HepG2 (cell line): ENCODE results near the gene KLF15. TPM values are rescaled to one million over a fixed set of nuclear protein-coding genes. Genes with fewer than 3 reads are reported as not detected.
A peak's percentile ranks its signal among the peaks of the same experiment; 100 is the strongest.

Experiments used
- BRD4 ChIP-seq: sonication (generic); formaldehyde crosslinking; IDR thresholded peaks from 2 replicates; pipeline ENCODE4 v1.4.0; 2020; ENCODE audit warnings: missing genetic modification reagents
- DMAP1 ChIP-seq: IDR thresholded peaks from 2 replicates; pipeline ENCODE4 v1.6.1; 2016
- FUBP1 ChIP-seq: sonication (generic); formaldehyde crosslinking; IDR thresholded peaks from 2 replicates; pipeline ENCODE4 v1.5.1; 2020; ENCODE audit warnings: missing genetic modification reagents, mild to moderate bottlenecking, borderline replicate concordance
- HDAC2 ChIP-seq: sonication (generic); formaldehyde crosslinking; IDR thresholded peaks from 2 replicates; pipeline ENCODE4 v1.4.0; 2020; ENCODE audit warnings: missing genetic modification reagents
- HIC2 ChIP-seq: sonication (generic); formaldehyde crosslinking; IDR thresholded peaks from 2 replicates; pipeline ENCODE4 v1.9.0; 2022; ENCODE audit warnings: low read depth, missing genetic modification reagents
- MIER3 ChIP-seq: IDR thresholded peaks from 2 replicates; pipeline ENCODE4 v1.6.1; 2016; ENCODE audit warnings: missing compliant biosample characterization, borderline replicate concordance
- MLX ChIP-seq: IDR thresholded peaks from 2 replicates; pipeline ENCODE4 v1.6.1; 2016
- NR2C2 ChIP-seq: sonication (generic); formaldehyde crosslinking; IDR thresholded peaks from 2 replicates; pipeline ENCODE4 v1.4.0; 2020; ENCODE audit warnings: missing genetic modification reagents, mild to moderate bottlenecking, moderate library complexity, borderline replicate concordance
- NR2F6 ChIP-seq, 2 experiments: IDR thresholded peaks; 2 replicates each; pipeline ENCODE4 v1.6.1; 2016; ENCODE audit warnings: antibody characterized with exemption in 1 of 2, mild to moderate bottlenecking in 1 of 2
- RERE ChIP-seq: IDR thresholded peaks from 2 replicates; pipeline ENCODE4 v1.6.1; 2016; ENCODE audit warnings: low read depth, missing genetic modification reagents, missing compliant biosample characterization
- TGIF2 ChIP-seq: IDR thresholded peaks from 2 replicates; pipeline ENCODE4 v1.6.1; 2016; ENCODE audit warnings: control low read depth, missing compliant biosample characterization
- ZC3H4 ChIP-seq: sonication (generic); formaldehyde crosslinking; IDR thresholded peaks from 2 replicates; pipeline ENCODE4 v1.4.0; 2020; ENCODE audit warnings: missing genetic modification reagents, borderline replicate concordance
- ZNF234 ChIP-seq: sonication (generic); formaldehyde crosslinking; conservative IDR thresholded peaks from 2 replicates; pipeline ENCODE4 v1.5.1; 2020; ENCODE audit warnings: mild to moderate bottlenecking, missing genetic modification reagents
- ZNF44 ChIP-seq: sonication (generic); formaldehyde crosslinking; IDR thresholded peaks from 2 replicates; pipeline ENCODE4 v1.5.1; 2020; ENCODE audit warnings: mild to moderate bottlenecking, missing genetic modification reagents
- ZNF562 ChIP-seq: sonication (generic); formaldehyde crosslinking; IDR thresholded peaks from 2 replicates; pipeline ENCODE4 v1.8.0; 2022; ENCODE audit warnings: missing genetic modification reagents, borderline replicate concordance
- ZNF772 ChIP-seq: sonication (generic); formaldehyde crosslinking; IDR thresholded peaks from 2 replicates; pipeline ENCODE4 v1.5.0; 2020; ENCODE audit warnings: mild to moderate bottlenecking, missing genetic modification reagents
- polyA plus RNA-seq, 8 experiments: library from polyadenylated mRNA; depleted of rRNA in 3 of 8; stranded (reverse) in 7 of 8; unstranded in 1 of 8; fragments of >200 nt; fragmentation: Illumina TruSeq in 4 of 8; extraction: Trizol in 4 of 8; gene quantifications; 2 replicates each; pipeline versions ENCODE4 v1.2.1 to v1.2.3, GENCODE V29; 2011 to 2016; ENCODE audit warnings: low read depth in 4 of 8, missing spikeins in 1 of 8, mixed read lengths in 1 of 8; ENCODE audit not compliant: insufficient read depth in 1 of 8
- total RNA-seq, 5 experiments: library from RNA; depleted of rRNA; stranded (reverse); fragments of >200 nt; fragmentation: Illumina TruSeq; extraction: Trizol; gene quantifications; 2 replicates each; pipeline ENCODE4 v1.2.3, GENCODE V29; 2016; ENCODE audit warnings: low read depth in 1 of 5

The KLF15 gene
- total and polyA plus RNA-seq, 2 of the 13 experiments (the other 11 are each of a cell fraction or from before 2014, with no cell fraction given): 7.1 to 7.8 TPM

GRCh38 chr3:126300761-126301481, 56.3 kb downstream of the KLF15 start (continued):
- no peak for TF ChIP-seq RERE (CRISPR knock-in tag)
- no peak for TF ChIP-seq HIC2 (CRISPR knock-in tag)
- TF ChIP-seq NR2F6 (IDR thresholded peaks at IDR 0.05): 0 out of 2 replicates have a peak, but pooled peaks have one; percentile 26
- no peak for TF ChIP-seq NR2F6 (CRISPR knock-in tag; IDR thresholded peaks at IDR 0.05)
- TF ChIP-seq HDAC2 (CRISPR knock-in tag): peak; percentile 18; the same call in 1 of the 2 replicates
- TF ChIP-seq FUBP1 (CRISPR knock-in tag): no peak
- no peak for TF ChIP-seq ZNF234 (CRISPR knock-in tag)
- no peak for TF ChIP-seq NR2C2 (CRISPR knock-in tag)
- no peak for TF ChIP-seq MLX (CRISPR knock-in tag)
- no peak for TF ChIP-seq ZC3H4 (CRISPR knock-in tag)
- no peak for TF ChIP-seq BRD4 (CRISPR knock-in tag)
- TF ChIP-seq TGIF2: no peak
- TF ChIP-seq MIER3 (CRISPR knock-in tag): no peak
- no peak for TF ChIP-seq ZNF44
- no peak for TF ChIP-seq ZNF562
- peak; percentile 58; the same call in 1 of the 2 replicates for TF ChIP-seq DMAP1 (CRISPR knock-in tag)
- no peak for TF ChIP-seq ZNF772 (CRISPR knock-in tag)
